H1 (cell line): ENCODE results near the gene CAP2. TPM values are rescaled to one million over a fixed set of nuclear protein-coding genes. Genes with fewer than 3 reads are reported as not detected.

Source experiments
- CTCF ChIA-PET: fragments of 300-600 bp; sonication (Branson Sonifier 250); formaldehyde crosslinking; loops from one replicate; lab custom pipeline; 2021; ENCODE audit not compliant: partially characterized antibody; lab: Charles Lee
- POLR2A ChIA-PET: fragments of 300-600 bp; sonication (Branson Sonifier 250); formaldehyde crosslinking; loops from one replicate; lab custom pipeline; 2021; ENCODE audit warnings: inconsistent platforms; ENCODE audit not compliant: partially characterized antibody; lab: Charles Lee
- DNase-seq, 2 experiments: peaks; one replicate each; pipeline versions ENCODE4 v3.0.0 to v3.0.0-alpha.2; 2010 to 2022; ENCODE audit warnings: low spot score in 2 of 2, low read depth in 1 of 2, mixed read lengths in 1 of 2
- FAIRE-seq: peaks from 2 replicates; lab custom pipeline; 2011; peaks lifted over from hg19 to GRCh38; lab: Jason Lieb, UNC
- H2AFZ ChIP-seq: 2 replicates; pipeline ENCODE4 v1.8.1; 2012; ENCODE audit warnings: low read length, inconsistent platforms
- H2AK5ac ChIP-seq: 2 replicates; pipeline ENCODE4 v1.6.1; 2013; ENCODE audit warnings: low read depth, low read length
- H2BK120ac ChIP-seq: replicated peaks from 2 replicates; pipeline ENCODE3; 2013; ENCODE audit warnings: low read depth, low read length, inconsistent platforms
- H2BK12ac ChIP-seq: 2 replicates; pipeline ENCODE4 v1.6.1; 2013; ENCODE audit warnings: low read depth, low read length
- H2BK15ac ChIP-seq: 2 replicates; pipeline ENCODE4 v1.6.1; 2013; ENCODE audit warnings: low read length
- H2BK20ac ChIP-seq: 2 replicates; pipeline ENCODE4 v1.6.1; 2013; ENCODE audit warnings: low read length
- H2BK5ac ChIP-seq: 2 replicates; pipeline ENCODE4 v1.6.1; 2013; ENCODE audit warnings: low read depth, low read length
- H3K14ac ChIP-seq: 2 replicates; pipeline ENCODE4 v1.6.1; 2013; ENCODE audit warnings: inconsistent platforms; ENCODE audit not compliant: insufficient read length
- H3K18ac ChIP-seq: 2 replicates; pipeline ENCODE4 v1.6.1; 2013; ENCODE audit warnings: low read length; ENCODE audit errors: extremely low read depth
- H3K23ac ChIP-seq: 2 replicates; pipeline ENCODE4 v1.6.1; 2013; ENCODE audit warnings: inconsistent platforms; ENCODE audit not compliant: insufficient read length
- H3K23me2 ChIP-seq: 2 replicates; pipeline ENCODE4 v1.6.1; 2013; ENCODE audit warnings: low read depth, low read length
- H3K27ac ChIP-seq: 2 replicates; pipeline ENCODE4 v1.6.1; 2011; ENCODE audit warnings: low read depth, low read length, inconsistent platforms
- H3K27me3 ChIP-seq, 4 experiments: replicated peaks in 1 of 4; 1 replicate in 1 of 4; 2 replicates in 3 of 4; pipeline versions ENCODE4 v1.6.1 to v1.8.1; 2011 to 2013; ENCODE audit warnings: low read length in 3 of 4, mild to moderate bottlenecking in 3 of 4, inconsistent platforms in 2 of 4, mixed read lengths in 2 of 4, moderate library complexity in 1 of 4; ENCODE audit not compliant: control insufficient read depth in 3 of 4, insufficient read depth in 3 of 4; ENCODE audit errors: extremely low read depth in 1 of 4
- H3K36me3 ChIP-seq, 4 experiments: 2 replicates each; pipeline versions ENCODE4 v1.6.1 to v1.8.1; 2011 to 2013; ENCODE audit warnings: mild to moderate bottlenecking in 4 of 4, low read length in 3 of 4, moderate library complexity in 2 of 4, control low read depth in 1 of 4, inconsistent platforms in 1 of 4; ENCODE audit not compliant: insufficient read depth in 4 of 4, control insufficient read depth in 2 of 4
- H3K4ac ChIP-seq: replicated peaks from 2 replicates; pipeline ENCODE3; 2013; ENCODE audit warnings: low read length, low read depth, mixed read lengths, inconsistent platforms; ENCODE audit not compliant: insufficient read length
- H3K4me1 ChIP-seq, 4 experiments: replicated peaks in 1 of 4; 1 replicate in 1 of 4; 2 replicates in 3 of 4; pipeline versions ENCODE4 v1.6.1 to v1.8.1; 2011 to 2013; ENCODE audit warnings: low read length in 3 of 4, inconsistent platforms in 2 of 4, mixed read lengths in 1 of 4; ENCODE audit not compliant: insufficient read depth in 4 of 4, control insufficient read depth in 3 of 4
- H3K4me2 ChIP-seq, 2 experiments: 2 replicates each; pipeline versions ENCODE4 v1.6.1 to v1.8.1; 2011 to 2013; ENCODE audit warnings: low read depth in 2 of 2, low read length in 2 of 2, control low read depth in 1 of 2, inconsistent platforms in 1 of 2, mild to moderate bottlenecking in 1 of 2; ENCODE audit not compliant: insufficient read depth in 1 of 2
- H3K4me3 ChIP-seq, 4 experiments: fragments of 200-600, 300-600 bp in 1 of 4; sonication (generic), shearing (Covaris generic), sonication (Bioruptor Twin) in 1 of 4; 2 replicates each; pipeline versions ENCODE4 v1.5.1 to v1.8.1; 2011 to 2016; ENCODE audit warnings: low read length in 4 of 4, low read depth in 3 of 4, control low read depth in 2 of 4, inconsistent platforms in 2 of 4, mild to moderate bottlenecking in 2 of 4, mixed read lengths in 1 of 4, moderate library complexity in 1 of 4; ENCODE audit not compliant: insufficient read depth in 2 of 4; ENCODE audit errors: extremely low read depth in 1 of 4
- H3K56ac ChIP-seq: replicated peaks from 2 replicates; pipeline ENCODE3; 2013; ENCODE audit warnings: low read depth, mild to moderate bottlenecking, mixed read lengths, low read length, inconsistent platforms; ENCODE audit not compliant: insufficient read length
- H3K79me1 ChIP-seq: 2 replicates; pipeline ENCODE4 v1.6.1; 2013; ENCODE audit warnings: low read depth, low read length, control low read depth
- H3K79me2 ChIP-seq, 2 experiments: 2 replicates each; pipeline versions ENCODE4 v1.6.1 to v1.8.1; 2012 to 2013; ENCODE audit warnings: low read length in 2 of 2, mild to moderate bottlenecking in 2 of 2, inconsistent platforms in 1 of 2; ENCODE audit not compliant: insufficient read depth in 2 of 2, control insufficient read depth in 1 of 2
- H3K9ac ChIP-seq, 4 experiments: replicated peaks in 1 of 4; 1 replicate in 1 of 4; 2 replicates in 3 of 4; pipeline versions ENCODE4 v1.6.1 to v1.8.1; 2011 to 2013; ENCODE audit warnings: low read depth in 3 of 4, low read length in 3 of 4, control low read depth in 2 of 4, mild to moderate bottlenecking in 2 of 4, moderate library complexity in 2 of 4, inconsistent platforms in 1 of 4; ENCODE audit errors: extremely low read depth in 1 of 4
- H3K9me3 ChIP-seq, 2 experiments: 2 replicates each; pipeline versions ENCODE4 v1.6.1 to v1.8.1; 2012 to 2013; ENCODE audit warnings: mild to moderate bottlenecking in 2 of 2, moderate library complexity in 2 of 2, control low read depth in 1 of 2, inconsistent platforms in 1 of 2, low read depth in 1 of 2, low read length in 1 of 2, mixed read lengths in 1 of 2; ENCODE audit not compliant: insufficient read depth in 2 of 2
- H4K20me1 ChIP-seq, 2 experiments: replicated peaks in 1 of 2; 2 replicates each; pipeline versions ENCODE3 to v1.8.1; 2011 to 2013; ENCODE audit warnings: inconsistent platforms in 2 of 2, low read length in 2 of 2, mild to moderate bottlenecking in 1 of 2; ENCODE audit not compliant: insufficient read depth in 2 of 2, control insufficient read depth in 1 of 2
- H4K5ac ChIP-seq: 2 replicates; pipeline ENCODE4 v1.6.1; 2013; ENCODE audit warnings: low read length, low read depth, mixed read lengths, inconsistent platforms; ENCODE audit not compliant: insufficient read length
- H4K8ac ChIP-seq: 2 replicates; pipeline ENCODE4 v1.8.0; 2013; ENCODE audit warnings: mild to moderate bottlenecking, moderate library complexity, low read length, inconsistent platforms; ENCODE audit not compliant: insufficient read depth; ENCODE audit errors: extremely low read depth
- H4K91ac ChIP-seq: replicated peaks from 2 replicates; pipeline ENCODE3; 2013; ENCODE audit warnings: low read length, mixed read lengths, inconsistent platforms; ENCODE audit not compliant: insufficient read length
- ATF3 ChIP-seq: IDR thresholded peaks from 2 replicates; pipeline ENCODE4 v1.6.1; 2011; ENCODE audit warnings: low read depth, mild to moderate bottlenecking, low read length; ENCODE audit not compliant: insufficient read depth
- EP300 ChIP-seq, 2 experiments: IDR thresholded peaks; 1 replicate in 1 of 2; 2 replicates in 1 of 2; pipeline ENCODE4 v1.6.1; 2011 to 2012; ENCODE audit warnings: low read depth in 2 of 2, low read length in 2 of 2, mild to moderate bottlenecking in 2 of 2, borderline replicate concordance in 1 of 2, inconsistent platforms in 1 of 2, moderate library complexity in 1 of 2
- EZH2 ChIP-seq: fragments of 200-600 bp; sonication (generic); IDR thresholded peaks from 2 replicates; pipeline ENCODE4 v1.7.1; 2012; ENCODE audit warnings: low read depth, mild to moderate bottlenecking, moderate library complexity, low read length, inconsistent platforms; ENCODE audit not compliant: severe bottlenecking
- JUND ChIP-seq: IDR thresholded peaks from 2 replicates; pipeline ENCODE4 v1.6.1; 2011; ENCODE audit warnings: mild to moderate bottlenecking, improper control_type of control experiment, low read length
- PHF8 ChIP-seq: fragments of 200-600 bp; sonication (generic); conservative IDR thresholded peaks from 2 replicates; pipeline ENCODE4 v1.7.1; 2012; ENCODE audit warnings: low read depth, mild to moderate bottlenecking, inconsistent platforms, low read length, moderate library complexity
- POU5F1 ChIP-seq: IDR thresholded peaks from 2 replicates; pipeline ENCODE4 v1.6.1; 2011; ENCODE audit warnings: low read depth, mild to moderate bottlenecking, low read length, moderate library complexity
- RAD21 ChIP-seq, 2 experiments: IDR thresholded peaks in 1 of 2; conservative IDR thresholded peaks in 1 of 2; 2 replicates each; pipeline ENCODE4 v1.6.1; 2011; ENCODE audit warnings: low read depth in 2 of 2, low read length in 2 of 2, improper control_type of control experiment in 1 of 2, inconsistent platforms in 1 of 2, mild to moderate bottlenecking in 1 of 2, moderate library complexity in 1 of 2
- RBBP5 ChIP-seq: IDR thresholded peaks from 2 replicates; pipeline ENCODE4 v1.7.1; 2012; ENCODE audit warnings: low read depth, mild to moderate bottlenecking, inconsistent platforms, low read length, moderate library complexity, borderline replicate concordance
- SIRT6 ChIP-seq: IDR thresholded peaks from one replicate; pipeline ENCODE4 v1.7.1; 2012; ENCODE audit warnings: low read length, inconsistent platforms
- WGBS, 2 experiments: shearing (Covaris generic) in 1 of 2; methylation state at CpG; one replicate each; pipeline versions ENCODE4 v1.1.6 to v1.1.7; 2013 to 2015; ENCODE audit warnings: low lambda C conversion rate in 2 of 2, mixed read lengths in 2 of 2, inconsistent platforms in 1 of 2, low coverage in 1 of 2, missing lambda C conversion rate in 1 of 2; ENCODE audit not compliant: insufficient replicate concordance in 2 of 2, insufficient coverage in 1 of 2, insufficient read length in 1 of 2; ENCODE audit errors: extremely low coverage in 1 of 2, missing lambda C conversion rate in 1 of 2; 5-methylcytosine and 5-hydroxymethylcytosine counted together
- polyA plus RNA-seq, 7 experiments: library from polyadenylated mRNA; depleted of rRNA in 3 of 7; stranded (reverse) in 5 of 7; unstranded in 2 of 7; fragments of >200 nt in 5 of 7; fragments of 200-250 nt in 2 of 7; gene quantifications; 1 replicate in 5 of 7; 2 replicates in 1 of 7; 4 replicates in 1 of 7; pipeline versions ENCODE4 v1.2.1 to v1.2.3, GENCODE V29; 2011 to 2013; ENCODE audit warnings: missing spikeins in 2 of 7, mixed read lengths in 2 of 7
- total RNA-seq: library from RNA; stranded (reverse); fragmentation: NEBNext Ultra II Directional; extraction: Animal tissue kit (Norgen Biotek cat#: 25700); gene quantifications from 2 replicates; pipeline ENCODE4 v1.2.1, GENCODE V29; 2021

CAP2 gene
- total and polyA plus RNA-seq, 2 of the 8 experiments (the other 6 are each of a cell fraction or from before 2014, with no cell fraction given) = 7.2 to 10.0 TPM

- H2BK20ac ChIP-seq = no peak overlapping the region
- no peak overlapping the region for H2BK120ac ChIP-seq
- H3K9ac ChIP-seq = no peak overlapping the region
- H3K4me2 ChIP-seq = no peak overlapping the region
- no peak overlapping the region for H2BK12ac ChIP-seq
- DNase-seq (no peak), FAIRE-seq (no peak)
- H4K20me1 ChIP-seq = no peaks in the 10 kb centered on the region
- no peak overlapping the region for H3K4me3 ChIP-seq
- H2BK15ac ChIP-seq = no peak overlapping the region
- no peak overlapping the region for H4K5ac ChIP-seq
- WGBS, 2 experiments = 97% methylated on average over 3 of the region's 3 CpGs; no CpG with 5 or more reads in 1 of the 2 experiments
- H3K56ac ChIP-seq = no peak overlapping the region
- H4K8ac ChIP-seq = no peak overlapping the region
- no peak overlapping the region for H2AFZ ChIP-seq
- ChIA-PET CTCF (interaction anchor here (0.6 to 1.4 kb wide), 3 partner anchors 76 to 234 kb away, joined by 3 to 4 read pairs (median 3); no protein-coding TSS in a partner anchor), POLR2A (interaction anchor here (0.6 to 0.9 kb wide), 2 partner anchors 15 to 36 kb away, joined by 3 to 4 read pairs; partner anchors contain the start of gene CAP2)
- no peak overlapping the region for H3K18ac ChIP-seq
- H4K91ac ChIP-seq = no peak overlapping the region
- no peaks in the 10 kb centered on the region; a peak in 1 of 7 replicates for H3K27me3 ChIP-seq
- H3K23ac ChIP-seq = no peak overlapping the region
- H3K36me3 ChIP-seq = no peaks in the 10 kb centered on the region; a peak in 2 of 8 replicates
- no peaks in the 10 kb centered on the region for H3K79me2 ChIP-seq
- H2AK5ac ChIP-seq = no peak overlapping the region
- no peaks in the 10 kb centered on the region for H3K23me2 ChIP-seq
- no peaks in the 10 kb centered on the region for H3K79me1 ChIP-seq
- no peak overlapping the region for H3K27ac ChIP-seq
- H3K14ac ChIP-seq = no peak overlapping the region
- H3K4ac ChIP-seq = no peak overlapping the region
- H3K4me1 ChIP-seq = peaks cover 0 to 6% (median 1%) of the 10 kb centered on the region in 4 experiments; a peak in 2 of 7 replicates
- no peak overlapping the region for H2BK5ac ChIP-seq
- H3K9me3 ChIP-seq = no peaks in the 10 kb centered on the region
- TF ChIP-seq PHF8 = no peak
- TF ChIP-seq ATF3 = no peak
- no peak for TF ChIP-seq EZH2
- TF ChIP-seq RBBP5 = no peak
- no peak for TF ChIP-seq RAD21 (IDR thresholded peaks at IDR 0.05 in 1 of 2, conservative IDR thresholded peaks at IDR 0.05 in 1 of 2; ENCODE audit: low read depth in 2 of 2, low read length in 2 of 2)
- no peak for TF ChIP-seq JUND
- TF ChIP-seq POU5F1 = no peak
- TF ChIP-seq SIRT6 = no peak
- no peak for TF ChIP-seq EP300 (IDR thresholded peaks at IDR 0.05; ENCODE audit: borderline replicate concordance in 1 of 2, low read depth in 2 of 2, low read length in 2 of 2)
Measured at GRCh38 chr6:17429383-17430061, 36.1 kb downstream of the CAP2 start.
